ENCODE results near the gene LINC00305. TPM values are rescaled to one million over a fixed set of nuclear protein-coding genes. Genes with fewer than 3 reads are reported as not detected.

Gene LINC00305
- total and polyA plus RNA-seq, 2 of the 8 experiments (the other 6 are each of a cell fraction or from before 2014, with no cell fraction given), result not detected

DNA sequence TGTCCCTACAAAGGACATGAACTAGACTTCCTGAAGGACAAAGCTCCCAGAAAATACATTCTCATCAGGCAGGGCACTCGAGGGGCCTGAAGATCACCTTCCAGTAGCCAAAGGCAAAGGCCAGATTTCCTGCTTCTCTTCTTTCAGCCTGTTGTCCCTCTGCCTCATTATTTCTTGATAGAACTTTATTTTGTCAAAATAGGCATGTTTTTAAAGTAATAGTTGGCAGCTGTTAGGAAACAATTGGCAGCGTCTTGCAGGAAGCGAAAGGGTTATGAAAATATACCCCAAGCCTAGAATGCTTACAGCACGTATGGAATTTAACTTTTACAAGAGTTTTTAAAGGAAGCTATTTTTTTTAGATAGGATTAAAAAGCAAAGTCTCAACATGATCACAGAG lies 74.9 kb downstream of the LINC00305 start:
- CTCF ChIA-PET (ENCODE audit: partially characterized antibody), result interaction anchor here (1.2 to 2.7 kb wide), 4 partner anchors 12 to 54 kb away, joined by 4 to 7 read pairs (median 6); no protein-coding TSS in a partner anchor
- Histone ChIP-seq H3K36me3 (ENCODE audit: control insufficient read depth in 2 of 4, insufficient read depth in 4 of 4, low read length in 3 of 4) (no peaks in the 10 kb centered on the region), H3K79me2 (ENCODE audit: control insufficient read depth in 1 of 2, insufficient read depth in 2 of 2, low read length in 2 of 2) (no peaks in the 10 kb centered on the region), H3K4ac (replicated peaks; ENCODE audit: insufficient read length, low read depth, low read length) (no peak overlapping the region), H3K27ac (ENCODE audit: low read depth, low read length) (no peak overlapping the region), H4K91ac (replicated peaks; ENCODE audit: insufficient read length, low read length) (no peak overlapping the region), H4K5ac (ENCODE audit: insufficient read length, low read depth, low read length) (no peak overlapping the region), H2BK120ac (replicated peaks; ENCODE audit: low read depth, low read length) (no peak overlapping the region), H3K4me2 (ENCODE audit: insufficient read depth in 1 of 2, low read depth in 2 of 2, low read length in 2 of 2) (no peak overlapping the region), H3K4me3 (ENCODE audit: extremely low read depth in 1 of 4, insufficient read depth in 2 of 4, low read depth in 3 of 4, low read length in 4 of 4) (no peak overlapping the region), H3K79me1 (ENCODE audit: low read depth, low read length) (no peaks in the 10 kb centered on the region), H3K23ac (ENCODE audit: insufficient read length) (no peak overlapping the region), H3K18ac (ENCODE audit: extremely low read depth, low read length) (no peak overlapping the region), H3K23me2 (ENCODE audit: low read depth, low read length) (no peaks in the 10 kb centered on the region), H2BK20ac (ENCODE audit: low read length) (no peak overlapping the region), H3K14ac (ENCODE audit: insufficient read length) (no peak overlapping the region), H2AK5ac (ENCODE audit: low read depth, low read length) (no peak overlapping the region), H4K20me1 (replicated peaks in 1 of 2; ENCODE audit: control insufficient read depth in 1 of 2, insufficient read depth in 2 of 2, low read length in 2 of 2) (no peaks in the 10 kb centered on the region), H3K4me1 (replicated peaks in 1 of 4; ENCODE audit: control insufficient read depth in 3 of 4, insufficient read depth in 4 of 4, low read length in 3 of 4) (no peaks in the 10 kb centered on the region), H2BK15ac (ENCODE audit: low read length) (no peak overlapping the region), H3K9me3 (ENCODE audit: insufficient read depth in 2 of 2, low read depth in 1 of 2, low read length in 1 of 2) (no peaks in the 10 kb centered on the region), H4K8ac (ENCODE audit: extremely low read depth, insufficient read depth, low read length) (no peak overlapping the region), H3K56ac (replicated peaks; ENCODE audit: insufficient read length, low read depth, low read length) (no peak overlapping the region), H3K9ac (replicated peaks in 1 of 4; ENCODE audit: extremely low read depth in 1 of 4, low read depth in 3 of 4, low read length in 3 of 4) (no peak overlapping the region), H2BK5ac (ENCODE audit: low read depth, low read length) (no peak overlapping the region), H2AFZ (ENCODE audit: low read length) (no peak overlapping the region), H3K27me3 (replicated peaks in 1 of 4; ENCODE audit: control insufficient read depth in 3 of 4, extremely low read depth in 1 of 4, insufficient read depth in 3 of 4, low read length in 3 of 4) (no peaks in the 10 kb centered on the region), H2BK12ac (ENCODE audit: low read depth, low read length) (no peak overlapping the region)
- WGBS, 2 experiments (ENCODE audit: extremely low coverage in 1 of 2, insufficient coverage in 1 of 2, insufficient read length in 1 of 2, insufficient replicate concordance in 2 of 2, low coverage in 1 of 2, low lambda C conversion rate in 2 of 2, missing lambda C conversion rate in 1 of 2), result 92% methylated on average over 4 of the region's 4 CpGs; no CpG with 5 or more reads in 1 of the 2 experiments
- TF ChIP-seq GABPA (IDR thresholded peaks at IDR 0.05; ENCODE audit: borderline replicate concordance, insufficient read depth, low read length) (no peak), TAF7 (optimal IDR thresholded peaks at IDR 0.05; ENCODE audit: borderline replicate concordance, low read depth, low read length) (no peak), RBBP5 (IDR thresholded peaks at IDR 0.05; ENCODE audit: borderline replicate concordance, low read depth, low read length) (no peak), RNF2 (IDR thresholded peaks at IDR 0.05; ENCODE audit: borderline replicate concordance, low read depth, low read length, missing control alignments, poor library complexity, severe bottlenecking) (no peak), HDAC6 (IDR thresholded peaks at IDR 0.05; ENCODE audit: low read depth, low read length) (no peak), SIX5 (IDR thresholded peaks at IDR 0.05; ENCODE audit: low read depth, low read length) (no peak), NRF1 (IDR thresholded peaks at IDR 0.05; ENCODE audit: low read depth, low read length) (no peak), CTBP2 (IDR thresholded peaks at IDR 0.05; ENCODE audit: borderline replicate concordance, insufficient read depth, insufficient read length, low read length) (no peak)
- TF ChIP-seq, protein P1, sequence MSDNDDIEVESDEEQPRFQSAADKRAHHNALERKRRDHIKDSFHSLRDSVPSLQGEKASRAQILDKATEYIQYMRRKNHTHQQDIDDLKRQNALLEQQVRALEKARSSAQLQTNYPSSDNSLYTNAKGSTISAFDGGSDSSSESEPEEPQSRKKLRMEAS (IDR thresholded peaks at IDR 0.05), result no peak
- FAIRE-seq (no peak), DNase-seq (ENCODE audit: low read depth in 1 of 2, low spot score in 2 of 2) (no peak)
- POLR2A ChIA-PET (ENCODE audit: partially characterized antibody), result no interaction called here
